GM12872 (cell line): Measurements from ENCODE around the gene SELENOK.
A peak's percentile ranks its signal among the peaks of the same experiment; 100 is the strongest.

Source experiments
- TF ChIP-seq, protein P1 (sequence below): IDR thresholded peaks from 3 replicates; pipeline ENCODE4 v1.5.1; 2011; ENCODE audit warnings: low read depth, mild to moderate bottlenecking, low read length, moderate library complexity; ENCODE audit not compliant: insufficient read depth

Gene SELENOK

DNA sequence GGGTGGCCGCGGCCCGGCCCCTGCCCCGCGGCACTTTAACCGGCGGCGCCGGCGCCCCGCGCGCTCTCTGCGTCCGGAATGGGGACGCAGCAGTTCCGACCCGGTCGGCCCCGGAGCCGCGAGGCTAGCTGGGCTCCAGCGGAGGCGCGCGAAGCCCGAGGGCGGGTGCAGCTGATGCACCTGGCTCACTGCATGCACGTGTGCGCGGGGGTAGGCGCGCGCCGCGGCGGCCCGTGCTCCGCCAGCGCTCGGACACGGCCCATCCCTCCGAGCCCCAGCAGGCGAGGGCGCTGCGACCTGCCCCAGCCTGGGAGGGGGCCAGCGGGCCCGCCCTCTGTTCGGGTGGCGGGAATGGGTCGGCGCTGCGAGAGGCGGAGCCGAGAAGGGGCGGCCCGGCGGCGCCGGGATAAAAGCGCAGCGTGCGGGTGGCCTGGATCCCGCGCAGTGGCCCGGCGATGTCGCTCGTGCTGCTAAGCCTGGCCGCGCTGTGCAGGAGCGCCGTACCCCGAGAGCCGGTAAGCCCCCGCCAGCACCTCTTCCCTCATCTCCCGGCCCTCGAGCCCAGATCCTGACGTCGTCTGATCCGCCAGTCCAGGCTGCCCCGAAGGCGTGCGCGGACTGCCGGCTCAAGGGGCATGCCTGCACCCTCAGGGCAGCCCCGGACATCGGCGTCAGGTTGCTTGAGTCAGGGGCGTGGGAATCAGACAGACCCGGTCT lies 45.4 kb downstream of the SELENOK start, which contains the start of the genes CHDH and IL17RB:
Gene CHDH, minus strand, starts transcription at position 286 of the 717 bp plus-strand sequence. CDS start 22,411 bp downstream, outside the sequence.
Gene IL17RB, plus strand, starts transcription at position 435 of the 717 bp plus-strand sequence. Its CDS starts 21 bp downstream, at position 456.
- TF ChIP-seq, protein P1, sequence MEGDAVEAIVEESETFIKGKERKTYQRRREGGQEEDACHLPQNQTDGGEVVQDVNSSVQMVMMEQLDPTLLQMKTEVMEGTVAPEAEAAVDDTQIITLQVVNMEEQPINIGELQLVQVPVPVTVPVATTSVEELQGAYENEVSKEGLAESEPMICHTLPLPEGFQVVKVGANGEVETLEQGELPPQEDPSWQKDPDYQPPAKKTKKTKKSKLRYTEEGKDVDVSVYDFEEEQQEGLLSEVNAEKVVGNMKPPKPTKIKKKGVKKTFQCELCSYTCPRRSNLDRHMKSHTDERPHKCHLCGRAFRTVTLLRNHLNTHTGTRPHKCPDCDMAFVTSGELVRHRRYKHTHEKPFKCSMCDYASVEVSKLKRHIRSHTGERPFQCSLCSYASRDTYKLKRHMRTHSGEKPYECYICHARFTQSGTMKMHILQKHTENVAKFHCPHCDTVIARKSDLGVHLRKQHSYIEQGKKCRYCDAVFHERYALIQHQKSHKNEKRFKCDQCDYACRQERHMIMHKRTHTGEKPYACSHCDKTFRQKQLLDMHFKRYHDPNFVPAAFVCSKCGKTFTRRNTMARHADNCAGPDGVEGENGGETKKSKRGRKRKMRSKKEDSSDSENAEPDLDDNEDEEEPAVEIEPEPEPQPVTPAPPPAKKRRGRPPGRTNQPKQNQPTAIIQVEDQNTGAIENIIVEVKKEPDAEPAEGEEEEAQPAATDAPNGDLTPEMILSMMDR: no peak

DNA sequence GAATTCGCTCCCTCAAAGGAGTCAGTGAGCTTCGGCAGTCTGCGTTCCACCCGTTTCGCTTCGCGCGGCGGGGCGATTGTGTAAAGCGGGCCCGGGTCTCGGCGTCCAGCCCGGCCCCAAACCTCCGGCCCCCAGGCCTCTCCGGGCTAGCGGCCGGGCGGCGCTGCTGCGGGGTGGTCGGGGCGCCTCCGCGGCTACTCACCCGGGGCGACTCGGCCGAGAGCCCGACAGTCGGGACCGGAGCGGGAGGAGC lies 45.9 kb downstream of the SELENOK start:
- TF ChIP-seq, protein P1: no peak

DNA sequence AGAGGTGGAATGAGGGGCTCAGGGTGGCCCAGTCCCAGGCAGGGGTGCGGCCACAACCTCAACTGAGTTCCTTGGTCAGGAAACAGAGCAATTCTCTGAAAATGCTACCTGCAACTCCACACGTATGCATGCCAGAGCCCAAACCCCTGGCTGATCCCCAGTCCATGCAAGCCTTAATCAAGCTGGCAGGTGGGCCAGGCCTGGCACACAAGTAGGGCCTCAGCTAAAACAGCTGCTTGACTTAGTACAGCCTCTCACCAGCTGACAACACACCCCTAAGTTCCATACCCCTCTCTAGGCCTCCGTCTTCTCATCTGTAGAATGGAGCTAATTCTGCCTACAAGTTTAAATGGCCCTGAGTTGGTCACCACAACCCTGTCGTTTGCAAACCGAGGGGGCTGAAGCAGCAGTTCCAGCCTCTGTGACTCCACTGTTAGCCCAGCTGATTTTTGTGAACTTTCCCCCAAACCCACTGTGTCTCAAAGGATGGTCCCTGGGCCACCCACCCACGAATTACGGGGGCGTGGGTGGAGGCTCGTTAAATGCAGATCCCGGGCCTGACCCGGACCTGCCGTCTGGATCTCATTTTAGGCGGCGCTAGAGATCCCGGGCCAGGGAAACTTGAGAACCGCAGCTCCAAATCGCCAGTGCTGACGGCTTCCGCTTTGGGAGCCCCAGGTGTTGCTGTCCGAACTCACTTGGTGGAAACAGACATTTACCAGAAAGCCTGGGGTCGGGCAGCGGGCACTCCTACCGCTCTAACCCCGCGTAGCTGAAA lies 46.4 kb downstream of the SELENOK start:
- TF ChIP-seq, protein P1: peak; percentile 51

DNA sequence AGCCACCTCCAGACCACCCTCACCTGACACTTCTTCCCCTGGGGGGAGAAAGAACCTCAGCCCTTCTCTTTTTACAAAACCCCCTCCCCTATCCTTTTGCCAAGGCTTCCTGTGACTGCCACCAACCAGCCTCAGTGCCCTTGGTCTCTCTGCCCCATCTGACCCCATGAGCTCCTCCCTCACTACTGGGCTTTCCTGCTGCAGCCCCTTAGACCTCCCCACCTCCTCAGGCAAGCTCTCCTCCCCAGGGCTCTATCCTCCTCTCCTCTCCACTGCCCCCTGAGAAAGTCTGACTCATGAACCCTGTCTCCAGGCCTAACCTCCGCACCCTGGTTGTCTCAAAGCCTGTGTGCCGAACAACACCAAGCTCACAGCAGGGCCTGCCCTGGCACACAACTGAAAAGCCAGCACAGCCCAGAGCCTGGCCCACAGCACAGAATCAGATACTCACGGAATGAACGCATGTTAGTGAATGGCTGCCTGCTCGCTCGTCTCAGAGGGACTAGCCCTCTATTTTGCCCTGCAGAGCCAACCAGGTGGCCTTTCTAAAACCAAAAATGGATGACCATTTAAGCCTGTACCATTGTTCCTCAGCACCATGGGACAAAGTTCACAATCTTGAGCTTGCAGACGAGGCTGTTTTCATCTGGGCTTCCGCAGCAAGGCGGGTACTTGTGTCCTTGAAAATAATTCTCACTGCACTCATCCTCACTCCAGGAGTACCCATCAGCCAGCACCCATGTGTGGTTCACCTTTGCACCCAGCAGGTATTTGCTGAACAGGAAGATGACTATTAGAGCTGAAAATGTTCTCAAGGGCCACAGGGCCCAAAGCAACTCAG lies 47.2 kb downstream of the SELENOK start:
- TF ChIP-seq, protein P1: no peak

DNA sequence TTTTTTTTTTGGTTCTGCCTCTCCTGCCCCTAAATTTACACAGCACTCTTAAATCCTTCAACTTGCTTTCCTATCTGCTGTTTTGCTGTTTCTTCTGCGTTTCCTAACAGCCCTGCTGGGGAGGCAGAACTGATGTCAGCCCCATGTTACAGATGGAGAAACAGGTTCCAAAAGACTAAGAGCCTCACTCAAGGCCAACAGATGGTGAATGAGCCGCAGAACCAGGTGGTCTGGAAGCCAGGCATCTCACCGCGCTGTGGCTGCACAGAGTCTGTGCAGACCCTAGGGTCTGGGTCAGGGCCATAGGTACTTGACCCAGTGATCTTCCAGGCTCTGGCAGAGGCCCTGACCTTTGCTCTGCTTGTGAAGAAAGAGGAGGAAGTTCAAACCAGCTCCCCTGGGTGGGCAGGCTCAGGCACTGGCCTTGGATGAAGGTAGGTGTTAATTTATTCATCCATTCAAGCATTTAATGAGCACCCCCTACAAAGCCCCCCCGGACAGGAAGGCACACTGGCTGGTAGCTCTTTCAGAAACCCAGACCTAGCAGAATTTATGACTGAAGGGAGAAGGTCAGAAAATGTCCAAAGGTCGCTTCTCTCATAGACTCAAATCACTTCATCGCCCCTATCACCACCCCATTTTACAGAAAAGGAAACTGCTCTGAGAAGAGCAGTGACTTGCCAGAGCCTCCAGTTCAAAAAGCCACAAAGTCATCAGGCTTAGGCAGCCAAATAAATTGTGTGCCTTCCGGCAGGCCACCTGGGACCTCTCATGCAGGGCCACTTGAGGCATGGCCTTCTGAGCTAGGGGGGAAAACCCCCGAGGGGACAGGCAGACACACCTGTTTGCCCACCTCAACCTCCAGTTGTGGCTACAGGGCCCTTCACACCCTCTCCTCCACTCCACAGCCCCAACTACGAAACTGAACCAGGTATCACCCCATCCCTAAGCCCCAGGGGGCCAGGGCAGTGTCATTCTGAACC lies 48.2 kb downstream of the SELENOK start:
- TF ChIP-seq, protein P1: no peak

DNA sequence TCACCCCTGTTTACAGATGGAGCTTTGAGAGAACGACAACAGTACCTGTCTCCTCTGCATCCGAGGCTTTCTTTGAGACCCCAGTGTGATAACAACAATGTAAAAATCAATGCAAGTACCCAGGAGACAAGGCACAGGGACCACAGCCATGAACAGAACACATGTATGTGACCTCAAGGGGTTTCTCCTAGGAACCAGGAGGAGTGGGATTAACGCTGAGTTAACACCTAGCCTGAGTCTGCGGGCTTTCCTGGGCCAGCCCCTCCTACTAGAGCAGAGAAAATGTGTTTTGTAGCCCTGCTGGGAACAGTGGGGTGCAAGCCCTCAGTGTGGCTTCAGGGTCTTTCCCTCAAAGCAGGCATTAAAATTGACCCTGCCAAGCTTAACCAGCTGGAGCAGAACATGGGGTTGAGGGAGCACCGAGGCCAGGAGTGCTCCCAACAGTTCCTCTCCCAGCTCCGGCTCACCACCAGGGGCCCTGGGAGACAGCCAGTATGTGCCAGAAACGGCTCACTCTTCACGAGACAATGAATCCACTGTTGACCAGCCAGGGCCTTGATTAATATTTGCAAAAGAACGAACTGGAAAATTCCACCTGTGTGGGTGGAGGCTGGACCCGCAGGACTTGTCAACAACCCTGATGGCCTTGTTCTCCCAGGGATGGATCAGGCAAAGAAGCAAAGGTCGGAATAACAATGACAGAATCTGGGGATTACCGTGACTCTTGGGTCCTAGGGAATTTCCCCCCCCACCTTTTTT lies 49.0 kb downstream of the SELENOK start:
- TF ChIP-seq, protein P1: peak; percentile 30; the same call in 1 of the 3 replicates
